IMR-90 (cell line): ENCODE data around the gene TRIM33.

Experiments
- BHLHE40 ChIP-seq: fragments of 150-350 bp; IDR thresholded peaks from 2 replicates; pipeline ENCODE4 v1.6.1; 2016; ENCODE audit warnings: mild to moderate bottlenecking, low read depth, low read length
- CHD1 ChIP-seq: IDR thresholded peaks from 2 replicates; pipeline ENCODE4 v1.6.1; 2012; ENCODE audit warnings: low read depth, low read length, improper control_type of control experiment
- CTCF ChIP-seq: conservative IDR thresholded peaks from 2 replicates; pipeline ENCODE4 v1.5.1; 2012; ENCODE audit warnings: mild to moderate bottlenecking, low read depth, low read length, improper control_type of control experiment
- ELK1 ChIP-seq: fragments of 150-350 bp; IDR thresholded peaks from 2 replicates; pipeline ENCODE4 v1.6.1; 2016; ENCODE audit warnings: low read depth, mild to moderate bottlenecking, low read length, moderate library complexity, borderline replicate concordance
- MAFK ChIP-seq: IDR thresholded peaks from 2 replicates; pipeline ENCODE4 v1.6.1; 2012; ENCODE audit warnings: low read depth, low read length, improper control_type of control experiment
- NFE2L2 ChIP-seq: fragments of 150-350 bp; IDR thresholded peaks from 2 replicates; pipeline ENCODE4 v1.6.1; 2016; ENCODE audit warnings: low read depth, mild to moderate bottlenecking, low read length
- POLR2A ChIP-seq: IDR thresholded peaks from 2 replicates; pipeline ENCODE4 v1.6.1; 2012; ENCODE audit warnings: mild to moderate bottlenecking, low read depth, low read length
- RAD21 ChIP-seq: IDR thresholded peaks from 2 replicates; pipeline ENCODE4 v1.6.1; 2012; ENCODE audit warnings: low read length, improper control_type of control experiment
- RCOR1 ChIP-seq: IDR thresholded peaks from 2 replicates; pipeline ENCODE4 v1.6.1; 2012; ENCODE audit warnings: mild to moderate bottlenecking, low read length, improper control_type of control experiment; ENCODE audit not compliant: insufficient replicate concordance
- USF2 ChIP-seq: fragments of 150-350 bp; IDR thresholded peaks from 2 replicates; pipeline ENCODE4 v1.6.1; 2017; ENCODE audit warnings: mild to moderate bottlenecking, antibody characterized with exemption, low read length, low read depth

GRCh38 chr1:114467491-114467890 lies 43.5 kb downstream of the TRIM33 start:
- TF ChIP-seq POLR2A, result no peak
- TF ChIP-seq USF2, result no peak
- TF ChIP-seq CTCF, result no peak
- TF ChIP-seq BHLHE40, result no peak
- TF ChIP-seq RCOR1, result no peak
- no peak for TF ChIP-seq NFE2L2
- no peak for TF ChIP-seq CHD1
- no peak for TF ChIP-seq RAD21
- no peak for TF ChIP-seq MAFK
- TF ChIP-seq ELK1, result no peak
